Gastroesophageal sphincter (tissue), 3 donors: Measurements from ENCODE around the gene COX6B1.

Source experiments
- CTCF ChIP-seq, 4 experiments: fragments of 200-600 bp in 2 of 4; fragments of 450-650 bp in 2 of 4; sonication (generic) in 1 of 4; IDR thresholded peaks; one replicate each; pipeline ENCODE4 v1.5.1; 2017 to 2019; ENCODE audit warnings: antibody characterized with exemption in 4 of 4, mild to moderate bottlenecking in 2 of 4, moderate library complexity in 2 of 4
- POLR2A ChIP-seq, 2 donors: fragments of 450-650 bp; IDR thresholded peaks; one replicate each; pipeline ENCODE4 v1.6.1; 2017; ENCODE audit warnings: antibody characterized with exemption in 2 of 2, mild to moderate bottlenecking in 2 of 2, moderate library complexity in 1 of 2
- POLR2AphosphoS5 ChIP-seq: sonication (generic); formaldehyde crosslinking; IDR thresholded peaks from one replicate; pipeline ENCODE4 v1.6.1; 2017; ENCODE audit warnings: antibody characterized with exemption

DNA sequence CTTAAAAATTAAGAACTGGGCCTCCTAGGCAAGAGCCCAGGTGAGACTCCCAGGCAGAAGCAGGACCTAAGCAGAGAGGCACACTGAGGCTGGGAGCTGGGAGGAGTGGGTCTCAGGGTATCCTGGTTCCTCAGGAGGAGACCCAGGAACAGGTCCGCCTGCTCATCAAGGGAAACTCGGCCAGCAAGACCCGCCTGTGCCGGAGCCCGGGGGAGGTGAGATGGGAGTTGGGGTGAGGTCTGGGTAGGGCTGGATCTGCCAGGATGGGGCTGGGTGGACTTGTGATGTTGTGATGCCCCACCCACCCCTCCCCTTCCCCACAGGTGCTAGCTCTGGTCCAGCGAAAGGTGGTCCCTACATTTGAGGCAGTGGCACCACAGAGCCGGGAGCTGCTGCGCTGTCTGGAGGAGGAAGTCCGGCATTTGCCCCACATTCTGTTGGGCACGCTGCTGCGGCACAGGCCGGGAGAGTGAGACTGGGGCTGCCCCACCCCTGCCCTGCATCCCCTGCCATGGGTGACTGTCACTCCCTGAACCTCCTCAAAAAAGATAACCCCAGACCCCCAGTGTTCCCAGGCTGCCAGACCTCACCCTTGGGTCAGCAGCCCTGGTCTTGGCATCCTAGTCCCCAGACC lies 28.7 kb upstream of the COX6B1 start:
- TF ChIP-seq CTCF (IDR thresholded peaks at IDR 0.05) (no peak), POLR2A (IDR thresholded peaks at IDR 0.05) (no peak), POLR2AphosphoS5 (no peak)
